ENCODE data around the gene ZNF57. TPM values are rescaled to one million over a fixed set of nuclear protein-coding genes. Genes with fewer than 3 reads are reported as not detected.
"Not testable (repeated sequence)": the region's sequence is repeated elsewhere in the genome, so short reads cannot be mapped to it uniquely, and the experiment has no call there.

ZNF57 gene
- total RNA-seq, 1 experiment from 2014 or later = 4.9 TPM

GRCh38 chr19:2952953-2953481 is 52.3 kb downstream of the ZNF57 start:
- no peak for DNase-seq (ENCODE audit: low read depth)

- DNase-seq (ENCODE audit: low read depth) = no peak
These were observed 56.4 kb downstream of the ZNF57 start for GRCh38 chr19:2957160-2957559.

- DNase-seq (ENCODE audit: low read depth) = no peak
These were observed 59.4 kb downstream of the ZNF57 start for GRCh38 chr19:2960120-2960519.

DNA sequence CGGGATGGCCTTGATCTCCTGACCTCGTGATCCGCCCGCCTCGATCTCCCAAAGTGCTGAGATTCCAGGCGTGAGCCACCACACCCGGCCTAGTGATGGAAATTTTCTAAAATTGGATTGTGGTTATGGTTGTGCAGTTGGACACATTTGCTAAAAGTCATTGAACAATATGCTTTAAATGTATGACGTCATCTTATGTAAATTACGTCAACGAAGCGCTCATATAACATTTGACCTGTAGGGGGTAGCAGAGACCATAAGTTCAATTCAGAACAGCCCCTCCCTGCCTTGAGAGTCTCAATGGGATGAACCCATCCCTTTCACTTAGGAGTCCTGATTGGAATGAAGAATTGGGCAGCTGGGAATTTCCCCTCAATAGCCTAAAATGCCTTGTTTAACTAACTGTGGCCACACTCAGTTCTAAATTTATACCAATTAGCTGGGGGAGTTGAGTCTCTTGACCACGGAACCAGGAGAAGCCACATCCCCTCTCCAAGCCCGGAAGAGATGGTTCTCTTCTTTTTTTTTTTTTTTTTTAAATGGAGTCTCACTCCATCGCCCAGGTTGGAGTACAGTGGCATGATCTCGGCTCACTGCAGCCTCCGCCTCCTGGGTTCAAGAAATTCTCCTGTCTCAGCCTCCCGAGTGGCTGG is 61.4 kb downstream of the ZNF57 start:
- peak; percentile 65 for DNase-seq (ENCODE audit: low read depth)

- DNase-seq (ENCODE audit: low read depth) = no peak
These were observed 62.4 kb downstream of the ZNF57 start for GRCh38 chr19:2963122-2963521.

DNA sequence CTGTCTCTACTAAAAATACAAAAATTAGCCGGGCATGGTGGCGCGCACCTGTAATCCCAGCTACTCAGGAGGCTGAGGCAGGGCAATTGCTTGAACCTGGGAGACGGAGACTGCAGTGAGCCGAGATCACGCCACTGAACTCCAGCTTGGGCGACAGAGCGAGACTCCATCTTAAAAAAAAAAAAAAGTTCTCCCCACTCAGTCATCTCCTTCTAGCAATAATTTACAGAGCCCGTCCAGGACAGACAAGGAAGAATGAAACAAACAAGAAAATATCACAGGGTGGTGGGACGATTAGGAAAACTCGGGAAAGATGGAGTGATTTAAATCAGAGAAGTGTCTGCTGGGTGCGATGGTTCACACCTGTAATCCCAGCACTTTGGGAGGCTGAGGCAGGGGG is 62.9 kb downstream of the ZNF57 start:
- DNase-seq (ENCODE audit: low read depth) = not testable (repeated sequence)

GRCh38 chr19:2964874-2965273 is 64.1 kb downstream of the ZNF57 start:
- DNase-seq (ENCODE audit: low read depth) = no peak

- no peak for DNase-seq (ENCODE audit: low read depth)
These were observed 67.2 kb downstream of the ZNF57 start for GRCh38 chr19:2967972-2968371.

Other genes starting within 250 kb of the ZNF57 start
- 0.96 and 1.3 TPM in 2 replicates for gene GNG7, start 198.2 kb upstream of the ZNF57 start, total RNA-seq (2014; rRNA removed; shearing (Covaris generic))
- gene DIRAS1, start 179.6 kb upstream of the ZNF57 start, total RNA-seq (2014; rRNA removed; shearing (Covaris generic)) = 0.96 and 1.9 TPM in 2 replicates
- 37.1 and 55.1 TPM in 2 replicates for gene SLC39A3, start 160.9 kb upstream of the ZNF57 start, total RNA-seq (2014; rRNA removed; shearing (Covaris generic))
- gene SGTA, start 117.7 kb upstream of the ZNF57 start, total RNA-seq (2014; rRNA removed; shearing (Covaris generic)) = 58.5 and 62.1 TPM in 2 replicates
- gene THOP1, start 115.4 kb upstream of the ZNF57 start, total RNA-seq (2014; rRNA removed; shearing (Covaris generic)) = 63.7 and 117 TPM in 2 replicates
- 0.88 and 1.1 TPM in 2 replicates for gene ZNF554, start 81.1 kb upstream of the ZNF57 start, total RNA-seq (2014; rRNA removed; shearing (Covaris generic))
- gene ZNF555, start 59.5 kb upstream of the ZNF57 start, total RNA-seq (2014; rRNA removed; shearing (Covaris generic)) = 6.8 and 7.3 TPM in 2 replicates
- 0.68 and 1.7 TPM in 2 replicates for gene ZNF556, start 33.6 kb upstream of the ZNF57 start, total RNA-seq (2014; rRNA removed; shearing (Covaris generic))
- gene ZNF77, start 44.0 kb downstream of the ZNF57 start, total RNA-seq (2014; rRNA removed; shearing (Covaris generic)) = 9.1 and 12.0 TPM in 2 replicates
- gene TLE6, start 76.6 kb downstream of the ZNF57 start, total RNA-seq (2014; rRNA removed; shearing (Covaris generic)) = 0.84 and 3.9 TPM in 2 replicates
- gene TLE2, start 128.4 kb downstream of the ZNF57 start, total RNA-seq (2014; rRNA removed; shearing (Covaris generic)) = not detected in 2 replicates
- 178 and 208 TPM in 2 replicates for gene TLE5, start 161.6 kb downstream of the ZNF57 start, total RNA-seq (2014; rRNA removed; shearing (Covaris generic))
- 35.9 and 56.3 TPM in 2 replicates for gene GNA11, start 193.4 kb downstream of the ZNF57 start, total RNA-seq (2014; rRNA removed; shearing (Covaris generic))
- gene GNA15, start 235.1 kb downstream of the ZNF57 start, total RNA-seq (2014; rRNA removed; shearing (Covaris generic)) = 36.5 and 42.2 TPM in 2 replicates